Fibroblast of lung (primary cell): ENCODE data around the gene AKAP13.
"Not testable (repeated sequence)": the region's sequence is repeated elsewhere in the genome, so short reads cannot be mapped to it uniquely, and the experiment has no call there.

ENCODE experiments used
- EZH2 ChIP-seq: IDR thresholded peaks from 2 replicates; pipeline ENCODE4 v1.5.1; 2012; ENCODE audit warnings: low read length, control low read depth, mild to moderate bottlenecking; ENCODE audit errors: missing control alignments
- TF ChIP-seq, protein P1 (sequence below), 2 donors: IDR thresholded peaks in 1 of 2; conservative IDR thresholded peaks in 1 of 2; 1 replicate in 1 of 2; 2 replicates in 1 of 2; pipeline ENCODE4 v1.5.1; 2011 to 2012; ENCODE audit warnings: low read length in 2 of 2, control low read depth in 1 of 2, inconsistent platforms in 1 of 2, low read depth in 1 of 2, mild to moderate bottlenecking in 1 of 2

DNA sequence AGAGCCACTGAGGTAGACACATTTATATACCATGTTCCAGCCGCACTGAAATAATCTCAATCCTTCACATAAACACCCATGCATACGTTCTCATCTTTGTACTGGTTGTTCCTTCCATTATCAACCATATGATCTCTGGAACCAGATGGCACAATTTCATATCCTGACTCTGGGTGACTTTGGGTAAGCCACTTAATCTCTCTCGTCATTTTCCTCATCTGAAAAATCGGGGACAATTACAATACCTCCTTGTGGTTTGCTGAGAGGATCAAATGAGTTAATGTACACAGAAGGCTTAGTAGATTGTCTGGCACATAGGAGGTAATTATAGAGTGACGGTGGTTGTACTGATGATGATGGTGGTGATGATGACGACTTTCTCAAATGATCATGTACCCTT, 38.2 kb upstream of the AKAP13 start:
- TF ChIP-seq, protein P1, sequence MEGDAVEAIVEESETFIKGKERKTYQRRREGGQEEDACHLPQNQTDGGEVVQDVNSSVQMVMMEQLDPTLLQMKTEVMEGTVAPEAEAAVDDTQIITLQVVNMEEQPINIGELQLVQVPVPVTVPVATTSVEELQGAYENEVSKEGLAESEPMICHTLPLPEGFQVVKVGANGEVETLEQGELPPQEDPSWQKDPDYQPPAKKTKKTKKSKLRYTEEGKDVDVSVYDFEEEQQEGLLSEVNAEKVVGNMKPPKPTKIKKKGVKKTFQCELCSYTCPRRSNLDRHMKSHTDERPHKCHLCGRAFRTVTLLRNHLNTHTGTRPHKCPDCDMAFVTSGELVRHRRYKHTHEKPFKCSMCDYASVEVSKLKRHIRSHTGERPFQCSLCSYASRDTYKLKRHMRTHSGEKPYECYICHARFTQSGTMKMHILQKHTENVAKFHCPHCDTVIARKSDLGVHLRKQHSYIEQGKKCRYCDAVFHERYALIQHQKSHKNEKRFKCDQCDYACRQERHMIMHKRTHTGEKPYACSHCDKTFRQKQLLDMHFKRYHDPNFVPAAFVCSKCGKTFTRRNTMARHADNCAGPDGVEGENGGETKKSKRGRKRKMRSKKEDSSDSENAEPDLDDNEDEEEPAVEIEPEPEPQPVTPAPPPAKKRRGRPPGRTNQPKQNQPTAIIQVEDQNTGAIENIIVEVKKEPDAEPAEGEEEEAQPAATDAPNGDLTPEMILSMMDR (conservative IDR thresholded peaks at IDR 0.05 in 1 of 2, IDR thresholded peaks at IDR 0.05 in 1 of 2; ENCODE audit: low read depth in 1 of 2, low read length in 2 of 2): not testable (repeated sequence)
- not testable (repeated sequence) for TF ChIP-seq EZH2
